ENCODE data around the gene TTYH3.
"Not testable (repeated sequence)": the region's sequence is repeated elsewhere in the genome, so short reads cannot be mapped to it uniquely, and the experiment has no call there.

Gene TTYH3

GRCh38 chr7:2631946-2632732 is at the start of gene TTYH3:
TTYH3 (plus strand) TSS chr7:2631986; CDS start chr7:2632156, 170 bp downstream.
- peak within 1 kb of the TSS; percentile 75 to 83 for H3K27ac ChIP-seq (ENCODE audit: low read depth in 2 of 2, low read length in 2 of 2)
- H3K4me3 ChIP-seq (ENCODE audit: low read length in 2 of 2) = peak within 1 kb of the TSS; percentile 76 to 81
- peaks cover 37 to 43% of the 10 kb centered on the region in 2 donors for H3K4me1 ChIP-seq (ENCODE audit: control insufficient read depth in 2 of 2, insufficient read depth in 2 of 2, low read length in 2 of 2)
- H3K36me3 ChIP-seq (ENCODE audit: control insufficient read depth in 2 of 2, insufficient read depth in 2 of 2, low read length in 2 of 2) = no peaks in the 10 kb centered on the region
- peak within 1 kb of the TSS; percentile 71 to 94 for H3K9ac ChIP-seq (ENCODE audit: low read depth in 1 of 2, low read length in 2 of 2)
- no peaks in the 10 kb centered on the region for H3K27me3 ChIP-seq (ENCODE audit: control insufficient read depth in 2 of 2, insufficient read depth in 2 of 2, low read length in 2 of 2)
- H3K9me3 ChIP-seq (ENCODE audit: control insufficient read depth in 2 of 2, low read length in 2 of 2) = no peaks in the 10 kb centered on the region

GRCh38 chr7:2582006-2582735 is 49.6 kb upstream of the TTYH3 start:
- H3K36me3 ChIP-seq (ENCODE audit: control insufficient read depth in 2 of 2, insufficient read depth in 2 of 2, low read length in 2 of 2) = peaks cover 30 to 32% of the 10 kb centered on the region in 2 donors
- no peaks in the 10 kb centered on the region for H3K9me3 ChIP-seq (ENCODE audit: control insufficient read depth in 2 of 2, low read length in 2 of 2)
- no peaks in the 10 kb centered on the region for H3K27me3 ChIP-seq (ENCODE audit: control insufficient read depth in 2 of 2, insufficient read depth in 2 of 2, low read length in 2 of 2)
- H3K9ac ChIP-seq (ENCODE audit: low read depth in 1 of 2, low read length in 2 of 2) = no peak overlapping the region
- H3K4me1 ChIP-seq (ENCODE audit: control insufficient read depth in 2 of 2, insufficient read depth in 2 of 2, low read length in 2 of 2) = no peaks in the 10 kb centered on the region
- no peak overlapping the region for H3K4me3 ChIP-seq (ENCODE audit: low read length in 2 of 2)
- H3K27ac ChIP-seq (ENCODE audit: low read depth in 2 of 2, low read length in 2 of 2) = no peak overlapping the region

- H3K4me3 ChIP-seq (ENCODE audit: low read length in 2 of 2) = no peak overlapping the region
- H3K27ac ChIP-seq (ENCODE audit: low read depth in 2 of 2, low read length in 2 of 2) = no peak overlapping the region
- no peaks in the 10 kb centered on the region for H3K27me3 ChIP-seq (ENCODE audit: control insufficient read depth in 2 of 2, insufficient read depth in 2 of 2, low read length in 2 of 2)
- H3K36me3 ChIP-seq (ENCODE audit: control insufficient read depth in 2 of 2, insufficient read depth in 2 of 2, low read length in 2 of 2) = peaks cover 30 to 31% of the 10 kb centered on the region in 2 donors
- no peaks in the 10 kb centered on the region for H3K4me1 ChIP-seq (ENCODE audit: control insufficient read depth in 2 of 2, insufficient read depth in 2 of 2, low read length in 2 of 2)
- H3K9ac ChIP-seq (ENCODE audit: low read depth in 1 of 2, low read length in 2 of 2) = no peak overlapping the region
- no peaks in the 10 kb centered on the region for H3K9me3 ChIP-seq (ENCODE audit: control insufficient read depth in 2 of 2, low read length in 2 of 2)
These were observed 47.8 kb upstream of the TTYH3 start for GRCh38 chr7:2583798-2584580.

GRCh38 chr7:2585446-2585845 is 46.3 kb upstream of the TTYH3 start:
- Histone ChIP-seq H3K36me3 (ENCODE audit: control insufficient read depth in 2 of 2, insufficient read depth in 2 of 2, low read length in 2 of 2) (peaks cover 30 to 38% of the 10 kb centered on the region in 2 donors), H3K27ac (ENCODE audit: low read depth in 2 of 2, low read length in 2 of 2) (no peak overlapping the region), H3K4me3 (ENCODE audit: low read length in 2 of 2) (no peak overlapping the region), H3K4me1 (ENCODE audit: control insufficient read depth in 2 of 2, insufficient read depth in 2 of 2, low read length in 2 of 2) (no peaks in the 10 kb centered on the region), H3K27me3 (ENCODE audit: control insufficient read depth in 2 of 2, insufficient read depth in 2 of 2, low read length in 2 of 2) (no peaks in the 10 kb centered on the region), H3K9me3 (ENCODE audit: control insufficient read depth in 2 of 2, low read length in 2 of 2) (no peaks in the 10 kb centered on the region), H3K9ac (ENCODE audit: low read depth in 1 of 2, low read length in 2 of 2) (no peak overlapping the region)

- Histone ChIP-seq H3K9ac (ENCODE audit: low read depth in 1 of 2, low read length in 2 of 2) (no peak overlapping the region), H3K36me3 (ENCODE audit: control insufficient read depth in 2 of 2, insufficient read depth in 2 of 2, low read length in 2 of 2) (peaks cover 30 to 40% of the 10 kb centered on the region in 2 donors), H3K27me3 (ENCODE audit: control insufficient read depth in 2 of 2, insufficient read depth in 2 of 2, low read length in 2 of 2) (no peaks in the 10 kb centered on the region), H3K9me3 (ENCODE audit: control insufficient read depth in 2 of 2, low read length in 2 of 2) (no peaks in the 10 kb centered on the region), H3K4me1 (ENCODE audit: control insufficient read depth in 2 of 2, insufficient read depth in 2 of 2, low read length in 2 of 2) (no peaks in the 10 kb centered on the region), H3K27ac (ENCODE audit: low read depth in 2 of 2, low read length in 2 of 2) (no peak overlapping the region), H3K4me3 (ENCODE audit: low read length in 2 of 2) (no peak overlapping the region)
These were observed 45.3 kb upstream of the TTYH3 start for GRCh38 chr7:2586326-2587020.

GRCh38 chr7:2587134-2587533 is 44.7 kb upstream of the TTYH3 start:
- no peaks in the 10 kb centered on the region for H3K9me3 ChIP-seq (ENCODE audit: control insufficient read depth in 2 of 2, low read length in 2 of 2)
- H3K4me3 ChIP-seq (ENCODE audit: low read length in 2 of 2) = no peak overlapping the region
- no peaks in the 10 kb centered on the region for H3K27me3 ChIP-seq (ENCODE audit: control insufficient read depth in 2 of 2, insufficient read depth in 2 of 2, low read length in 2 of 2)
- no peak overlapping the region for H3K27ac ChIP-seq (ENCODE audit: low read depth in 2 of 2, low read length in 2 of 2)
- H3K36me3 ChIP-seq (ENCODE audit: control insufficient read depth in 2 of 2, insufficient read depth in 2 of 2, low read length in 2 of 2) = peaks cover 32 to 40% of the 10 kb centered on the region in 2 donors
- no peak overlapping the region for H3K9ac ChIP-seq (ENCODE audit: low read depth in 1 of 2, low read length in 2 of 2)
- H3K4me1 ChIP-seq (ENCODE audit: control insufficient read depth in 2 of 2, insufficient read depth in 2 of 2, low read length in 2 of 2) = no peaks in the 10 kb centered on the region

GRCh38 chr7:2587778-2588177 is 44.0 kb upstream of the TTYH3 start:
- Histone ChIP-seq H3K36me3 (ENCODE audit: control insufficient read depth in 2 of 2, insufficient read depth in 2 of 2, low read length in 2 of 2) (peaks cover 39 to 46% of the 10 kb centered on the region in 2 donors), H3K9ac (ENCODE audit: low read depth in 1 of 2, low read length in 2 of 2) (no peak overlapping the region), H3K4me3 (ENCODE audit: low read length in 2 of 2) (no peak overlapping the region), H3K27ac (ENCODE audit: low read depth in 2 of 2, low read length in 2 of 2) (no peak overlapping the region), H3K27me3 (ENCODE audit: control insufficient read depth in 2 of 2, insufficient read depth in 2 of 2, low read length in 2 of 2) (no peaks in the 10 kb centered on the region), H3K9me3 (ENCODE audit: control insufficient read depth in 2 of 2, low read length in 2 of 2) (no peaks in the 10 kb centered on the region), H3K4me1 (ENCODE audit: control insufficient read depth in 2 of 2, insufficient read depth in 2 of 2, low read length in 2 of 2) (no peaks in the 10 kb centered on the region)

GRCh38 chr7:2589341-2589740 is 42.4 kb upstream of the TTYH3 start:
- H3K4me3 ChIP-seq (ENCODE audit: low read length in 2 of 2) = no peak overlapping the region
- no peaks in the 10 kb centered on the region for H3K27me3 ChIP-seq (ENCODE audit: control insufficient read depth in 2 of 2, insufficient read depth in 2 of 2, low read length in 2 of 2)
- peaks cover 45 to 53% of the 10 kb centered on the region in 2 donors for H3K36me3 ChIP-seq (ENCODE audit: control insufficient read depth in 2 of 2, insufficient read depth in 2 of 2, low read length in 2 of 2)

GRCh38 chr7:2589941-2590340 is 41.8 kb upstream of the TTYH3 start:
- not testable (repeated sequence) for H3K27me3 ChIP-seq (ENCODE audit: control insufficient read depth in 2 of 2, insufficient read depth in 2 of 2, low read length in 2 of 2); H3K4me3 ChIP-seq (ENCODE audit: low read length in 2 of 2); H3K4me1 ChIP-seq (ENCODE audit: control insufficient read depth in 2 of 2, insufficient read depth in 2 of 2, low read length in 2 of 2); H3K9ac ChIP-seq (ENCODE audit: low read depth in 1 of 2, low read length in 2 of 2); H3K9me3 ChIP-seq (ENCODE audit: control insufficient read depth in 2 of 2, low read length in 2 of 2); H3K27ac ChIP-seq (ENCODE audit: low read depth in 2 of 2, low read length in 2 of 2)
- peaks cover 45 to 50% of the 10 kb centered on the region in 2 donors for H3K36me3 ChIP-seq (ENCODE audit: control insufficient read depth in 2 of 2, insufficient read depth in 2 of 2, low read length in 2 of 2)

More at GRCh38 chr7:2589341-2589740, 42.4 kb upstream of the TTYH3 start:
- Histone ChIP-seq H3K9me3 (ENCODE audit: control insufficient read depth in 2 of 2, low read length in 2 of 2) (no peaks in the 10 kb centered on the region), H3K4me1 (ENCODE audit: control insufficient read depth in 2 of 2, insufficient read depth in 2 of 2, low read length in 2 of 2) (no peaks in the 10 kb centered on the region), H3K27ac (ENCODE audit: low read depth in 2 of 2, low read length in 2 of 2) (no peak overlapping the region), H3K9ac (ENCODE audit: low read depth in 1 of 2, low read length in 2 of 2) (no peak overlapping the region)

Measured in mucosa of rectum (tissue), 2 donors.